ACC112 (cell line): ENCODE data around the gene IL21R.

ENCODE experiments used
- H2AFZ ChIP-seq: fragments of 200-600 bp; sonication (generic); one replicate; pipeline ENCODE4 v1.6.0; 2017; ENCODE audit warnings: antibody characterized with exemption, low read length; ENCODE audit not compliant: unreplicated experiment
- H3K27ac ChIP-seq: fragments of 200-600 bp; sonication (generic); 2 replicates; pipeline ENCODE4 v1.5.1; 2014; ENCODE audit warnings: low read depth, mild to moderate bottlenecking, antibody characterized with exemption, low read length, moderate library complexity
- H3K27me3 ChIP-seq: fragments of 200-600 bp; sonication (generic); 2 replicates; pipeline ENCODE4 v1.6.1; 2014; ENCODE audit warnings: mild to moderate bottlenecking, antibody characterized with exemption, low read length, moderate library complexity, mixed read lengths; ENCODE audit not compliant: insufficient read depth
- H3K36me3 ChIP-seq: fragments of 200-600 bp; sonication (generic); 2 replicates; pipeline ENCODE4 v1.6.1; 2016; ENCODE audit warnings: mild to moderate bottlenecking, antibody characterized with exemption, low read length, moderate library complexity, mixed read lengths; ENCODE audit not compliant: insufficient read depth
- H3K4me1 ChIP-seq: fragments of 200-600 bp; sonication (generic); one replicate; pipeline ENCODE4 v1.6.1; 2016; ENCODE audit warnings: low read length, mixed read lengths; ENCODE audit not compliant: insufficient read depth, unreplicated experiment, control insufficient read depth
- H3K4me3 ChIP-seq: fragments of 200-600 bp; sonication (generic); 2 replicates; pipeline ENCODE4 v1.5.1; 2014; ENCODE audit warnings: mild to moderate bottlenecking, low read depth, low read length
- H3K79me2 ChIP-seq: fragments of 200-600 bp; sonication (generic); one replicate; pipeline ENCODE4 v1.6.0; 2016; ENCODE audit warnings: low read length; ENCODE audit not compliant: control insufficient read depth, unreplicated experiment, insufficient read depth

IL21R gene

GRCh38 chr16:27482397-27483087 lies 80.6 kb downstream of the IL21R start:
- Histone ChIP-seq H3K36me3 (peaks cover 24% of the 10 kb centered on the region), H3K4me1 (no peaks in the 10 kb centered on the region)

GRCh38 chr16:27483088-27483437 lies 81.1 kb downstream of the IL21R start:
- Histone ChIP-seq H3K36me3 (peaks cover 21% of the 10 kb centered on the region), H2AFZ (no peak overlapping the region), H3K27me3 (no peaks in the 10 kb centered on the region)

More at GRCh38 chr16:27482397-27483087, 80.6 kb downstream of the IL21R start:
- no peak overlapping the region for H3K27ac ChIP-seq
- no peak overlapping the region for H2AFZ ChIP-seq
- H3K27me3 ChIP-seq, result no peaks in the 10 kb centered on the region
- no peak overlapping the region for H3K4me3 ChIP-seq
- no peaks in the 10 kb centered on the region for H3K79me2 ChIP-seq

GRCh38 chr16:27483624-27484023 lies 81.7 kb downstream of the IL21R start:
- no peaks in the 10 kb centered on the region for H3K27me3 ChIP-seq
- no peaks in the 10 kb centered on the region for H3K79me2 ChIP-seq
- peaks cover 23% of the 10 kb centered on the region for H3K36me3 ChIP-seq
- H3K27ac ChIP-seq, result no peak overlapping the region
- H3K4me1 ChIP-seq, result no peaks in the 10 kb centered on the region
- no peak overlapping the region for H2AFZ ChIP-seq
- H3K4me3 ChIP-seq, result no peak overlapping the region

More at GRCh38 chr16:27483088-27483437, 81.1 kb downstream of the IL21R start:
- H3K79me2 ChIP-seq, result no peaks in the 10 kb centered on the region
- no peak overlapping the region for H3K4me3 ChIP-seq
- H3K4me1 ChIP-seq, result no peaks in the 10 kb centered on the region
- no peak overlapping the region for H3K27ac ChIP-seq

GRCh38 chr16:27485126-27485525 lies 83.2 kb downstream of the IL21R start:
- Histone ChIP-seq H3K27ac (no peak overlapping the region), H3K4me1 (no peaks in the 10 kb centered on the region), H3K27me3 (no peaks in the 10 kb centered on the region), H3K4me3 (no peak overlapping the region), H2AFZ (no peak overlapping the region), H3K36me3 (peaks cover 28% of the 10 kb centered on the region), H3K79me2 (no peaks in the 10 kb centered on the region)

GRCh38 chr16:27485811-27486210 lies 83.8 kb downstream of the IL21R start:
- Histone ChIP-seq H3K27me3 (no peaks in the 10 kb centered on the region), H3K27ac (no peak overlapping the region), H3K4me1 (no peaks in the 10 kb centered on the region), H3K79me2 (no peaks in the 10 kb centered on the region), H2AFZ (no peak overlapping the region), H3K4me3 (no peak overlapping the region), H3K36me3 (peaks cover 26% of the 10 kb centered on the region)

- Histone ChIP-seq H3K79me2 (no peaks in the 10 kb centered on the region), H3K36me3 (peaks cover 25% of the 10 kb centered on the region), H3K4me3 (no peak overlapping the region), H3K27me3 (no peaks in the 10 kb centered on the region), H3K4me1 (no peaks in the 10 kb centered on the region), H3K27ac (no peak overlapping the region), H2AFZ (no peak overlapping the region)
Measured at GRCh38 chr16:27486344-27486743, 84.4 kb downstream of the IL21R start.

GRCh38 chr16:27486760-27487159 lies 84.8 kb downstream of the IL21R start:
- Histone ChIP-seq H3K4me1 (peaks cover 1% of the 10 kb centered on the region), H3K27me3 (no peaks in the 10 kb centered on the region), H2AFZ (no peak overlapping the region), H3K79me2 (no peaks in the 10 kb centered on the region), H3K4me3 (no peak overlapping the region), H3K27ac (no peak overlapping the region), H3K36me3 (peaks cover 26% of the 10 kb centered on the region)

GRCh38 chr16:27489421-27489820 lies 87.4 kb downstream of the IL21R start:
- no peak overlapping the region for H3K4me3 ChIP-seq
- no peak overlapping the region for H2AFZ ChIP-seq
- H3K36me3 ChIP-seq, result peaks cover 28% of the 10 kb centered on the region
- no peaks in the 10 kb centered on the region for H3K27me3 ChIP-seq
- H3K79me2 ChIP-seq, result no peaks in the 10 kb centered on the region
- peaks cover 8% of the 10 kb centered on the region for H3K4me1 ChIP-seq
- H3K27ac ChIP-seq, result no peak overlapping the region

GRCh38 chr16:27489906-27490305 lies 87.9 kb downstream of the IL21R start:
- H3K4me1 ChIP-seq, result peaks cover 8% of the 10 kb centered on the region
- H3K27me3 ChIP-seq, result no peaks in the 10 kb centered on the region
- H3K27ac ChIP-seq, result no peak overlapping the region
- H3K79me2 ChIP-seq, result no peaks in the 10 kb centered on the region
- no peak overlapping the region for H2AFZ ChIP-seq
- H3K4me3 ChIP-seq, result no peak overlapping the region
- H3K36me3 ChIP-seq, result peaks cover 30% of the 10 kb centered on the region

GRCh38 chr16:27491894-27492587 lies 90.1 kb downstream of the IL21R start:
- Histone ChIP-seq H3K4me3 (no peak overlapping the region), H2AFZ (no peak overlapping the region), H3K4me1 (peaks cover 8% of the 10 kb centered on the region), H3K36me3 (peaks cover 33% of the 10 kb centered on the region), H3K79me2 (no peaks in the 10 kb centered on the region), H3K27ac (no peak overlapping the region; the same call in 1 of the 2 replicates), H3K27me3 (no peaks in the 10 kb centered on the region)

- Histone ChIP-seq H3K79me2 (no peaks in the 10 kb centered on the region), H3K27ac (no peak overlapping the region), H3K4me3 (no peak overlapping the region), H3K4me1 (peaks cover 8% of the 10 kb centered on the region), H3K36me3 (peaks cover 30% of the 10 kb centered on the region), H3K27me3 (no peaks in the 10 kb centered on the region), H2AFZ (no peak overlapping the region)
Measured at GRCh38 chr16:27492588-27492979, 90.6 kb downstream of the IL21R start.
